ENCODE results near the gene CSNK2A2.

DNA sequence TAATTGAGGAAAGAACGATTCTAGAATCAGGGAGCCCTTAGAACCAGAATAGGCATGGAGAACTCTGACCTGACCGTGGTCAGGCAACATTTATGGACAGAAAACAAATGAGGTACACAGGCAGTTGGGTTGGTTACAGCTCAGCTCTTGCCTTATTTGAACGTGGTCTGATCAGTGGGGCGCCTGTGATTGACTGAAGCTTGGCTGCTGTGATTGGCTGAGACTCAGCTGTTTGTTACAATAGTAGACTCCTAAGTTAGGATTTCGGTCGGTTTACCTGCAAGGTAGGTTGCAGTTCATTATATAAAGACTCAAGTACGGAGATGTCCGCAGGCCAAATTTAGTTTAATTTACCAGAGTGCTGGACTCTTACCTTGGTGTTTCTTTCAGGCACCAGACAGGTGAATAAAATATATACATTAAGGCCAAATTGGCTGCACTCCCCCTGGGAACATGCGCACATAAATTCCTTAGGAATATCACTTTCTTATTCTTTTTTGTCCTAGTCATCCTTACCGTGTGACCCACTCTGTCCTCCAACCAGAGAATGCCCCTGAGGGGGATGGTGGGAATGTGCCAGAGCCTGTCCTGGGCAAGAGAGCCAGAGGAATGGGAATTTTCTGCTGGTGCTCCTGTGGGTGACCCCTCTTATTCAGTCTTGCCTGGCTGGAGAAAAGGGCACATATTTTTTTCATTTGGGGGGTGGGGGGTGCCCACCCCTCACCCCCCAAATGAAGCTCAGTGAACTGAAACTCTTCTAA lies 7.5 kb upstream of the CSNK2A2 start:
- TF ChIP-seq, protein P1, sequence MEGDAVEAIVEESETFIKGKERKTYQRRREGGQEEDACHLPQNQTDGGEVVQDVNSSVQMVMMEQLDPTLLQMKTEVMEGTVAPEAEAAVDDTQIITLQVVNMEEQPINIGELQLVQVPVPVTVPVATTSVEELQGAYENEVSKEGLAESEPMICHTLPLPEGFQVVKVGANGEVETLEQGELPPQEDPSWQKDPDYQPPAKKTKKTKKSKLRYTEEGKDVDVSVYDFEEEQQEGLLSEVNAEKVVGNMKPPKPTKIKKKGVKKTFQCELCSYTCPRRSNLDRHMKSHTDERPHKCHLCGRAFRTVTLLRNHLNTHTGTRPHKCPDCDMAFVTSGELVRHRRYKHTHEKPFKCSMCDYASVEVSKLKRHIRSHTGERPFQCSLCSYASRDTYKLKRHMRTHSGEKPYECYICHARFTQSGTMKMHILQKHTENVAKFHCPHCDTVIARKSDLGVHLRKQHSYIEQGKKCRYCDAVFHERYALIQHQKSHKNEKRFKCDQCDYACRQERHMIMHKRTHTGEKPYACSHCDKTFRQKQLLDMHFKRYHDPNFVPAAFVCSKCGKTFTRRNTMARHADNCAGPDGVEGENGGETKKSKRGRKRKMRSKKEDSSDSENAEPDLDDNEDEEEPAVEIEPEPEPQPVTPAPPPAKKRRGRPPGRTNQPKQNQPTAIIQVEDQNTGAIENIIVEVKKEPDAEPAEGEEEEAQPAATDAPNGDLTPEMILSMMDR (IDR thresholded peaks at IDR 0.05), result no peak
- no peak for TF ChIP-seq POLR2A (IDR thresholded peaks at IDR 0.05)

Measured in right lobe of liver (tissue), 4 donors.